HCT116 (cell line): ENCODE data around the gene CINP.

Experiments used
- ATF3 ChIP-seq: IDR thresholded peaks from 2 replicates; pipeline ENCODE4 v1.6.1; 2012
- CBX3 ChIP-seq: IDR thresholded peaks from 2 replicates; pipeline ENCODE4 v1.6.1; 2012; ENCODE audit warnings: low read depth
- CTCF ChIP-seq, 3 experiments: fragments of 200-600 bp in 1 of 3; sonication (generic) in 1 of 3; IDR thresholded peaks in 2 of 3; conservative IDR thresholded peaks in 1 of 3; 2 replicates each; pipeline ENCODE4 v1.5.1; 2012 to 2017; ENCODE audit warnings: low read depth in 2 of 3, low read length in 2 of 3, antibody characterized with exemption in 1 of 3, borderline replicate concordance in 1 of 3, control low read depth in 1 of 3, mild to moderate bottlenecking in 1 of 3, mixed read lengths in 1 of 3, mixed run types in 1 of 3, moderate library complexity in 1 of 3; ENCODE audit not compliant: insufficient read depth in 1 of 3
- ELF1 ChIP-seq: IDR thresholded peaks from 2 replicates; pipeline ENCODE4 v1.6.1; 2012; ENCODE audit warnings: low read depth, borderline replicate concordance
- EZH2 ChIP-seq: fragments of 200-600 bp; sonication (generic); IDR thresholded peaks from 2 replicates; pipeline ENCODE4 v1.6.1; 2017; ENCODE audit warnings: antibody characterized with exemption, mixed run types
- EZH2phosphoT487 ChIP-seq: fragments of 200-600 bp; IDR thresholded peaks from 2 replicates; pipeline ENCODE4 v1.6.1; 2018; ENCODE audit warnings: antibody characterized with exemption, borderline replicate concordance
- FOSL1 ChIP-seq: IDR thresholded peaks from 2 replicates; pipeline ENCODE4 v1.6.1; 2012; ENCODE audit warnings: low read depth
- POLR2A ChIP-seq: IDR thresholded peaks from 2 replicates; pipeline ENCODE4 v1.7.0; 2011; ENCODE audit warnings: borderline replicate concordance; ENCODE audit not compliant: insufficient read depth, insufficient read length; ENCODE audit errors: extremely low read depth
- POLR2AphosphoS5 ChIP-seq: IDR thresholded peaks from 2 replicates; pipeline ENCODE4 v1.6.1; 2011; ENCODE audit warnings: mild to moderate bottlenecking, low read depth, low read length, moderate library complexity
- RAD21 ChIP-seq: IDR thresholded peaks from 2 replicates; pipeline ENCODE4 v1.6.1; 2012; ENCODE audit warnings: low read depth, mild to moderate bottlenecking
- SIN3A ChIP-seq: IDR thresholded peaks from 2 replicates; pipeline ENCODE4 v1.6.1; 2012; ENCODE audit warnings: low read depth
- YY1 ChIP-seq: IDR thresholded peaks from 2 replicates; pipeline ENCODE4 v1.6.1; 2011; ENCODE audit warnings: low read length, low read depth, moderate library complexity, mild to moderate bottlenecking; ENCODE audit not compliant: insufficient replicate concordance; ENCODE audit errors: extremely low read depth
- ZBTB33 ChIP-seq: IDR thresholded peaks from 2 replicates; pipeline ENCODE4 v1.6.1; 2011; ENCODE audit warnings: mild to moderate bottlenecking, low read length, moderate library complexity; ENCODE audit not compliant: insufficient replicate concordance; ENCODE audit errors: extremely low read depth
- ZFX ChIP-seq: fragments of 450-650 bp; IDR thresholded peaks from 2 replicates; pipeline ENCODE4 v1.6.1; 2017

- TF ChIP-seq EZH2phosphoT487 (no peak), ATF3 (no peak), POLR2A (no peak), CTCF (IDR thresholded peaks at IDR 0.05 in 2 of 3, conservative IDR thresholded peaks at IDR 0.05 in 1 of 3; ENCODE audit: borderline replicate concordance in 1 of 3, insufficient read depth in 1 of 3, low read depth in 2 of 3, low read length in 2 of 3) (no peak), EZH2 (no peak), YY1 (no peak), ELF1 (no peak), ZFX (no peak), CBX3 (no peak), FOSL1 (no peak), RAD21 (no peak), ZBTB33 (no peak), POLR2AphosphoS5 (no peak), SIN3A (no peak)
Observed at GRCh38 chr14:102333795-102334705, 28.6 kb downstream of the CINP start.
